OCI-LY3 (cell line): ENCODE data around the gene FBXO36.
"Not testable (repeated sequence)": the region's sequence is repeated elsewhere in the genome, so short reads cannot be mapped to it uniquely, and the experiment has no call there.

Source experiments
- H2AFZ ChIP-seq: fragments of 200-600, 300-600 bp; shearing (Covaris generic); 2 replicates; pipeline ENCODE4 v1.6.0; 2014; ENCODE audit warnings: antibody characterized with exemption, low read depth, low read length
- H3K27ac ChIP-seq: fragments of 200-600, 300-600 bp; sonication (generic); 2 replicates; pipeline ENCODE4 v1.5.1; 2014; ENCODE audit warnings: mild to moderate bottlenecking, low read length, moderate library complexity, mixed read lengths
- H3K27me3 ChIP-seq: fragments of 200-600, 300-600 bp; sonication (generic); 2 replicates; pipeline ENCODE4 v1.6.1; 2014; ENCODE audit warnings: low read depth, low read length, mixed read lengths
- H3K36me3 ChIP-seq: fragments of 200-600, 300-600 bp; sonication (generic); replicated peaks from 2 replicates; pipeline ENCODE3; 2014; ENCODE audit warnings: low read depth, low read length, mixed read lengths
- H3K4me1 ChIP-seq: fragments of 300-600, 200-600 bp; sonication (generic); 2 replicates; pipeline ENCODE4 v1.6.1; 2014; ENCODE audit warnings: low read length, mixed read lengths
- H3K4me2 ChIP-seq: fragments of 200-600, 300-600 bp; sonication (generic); 2 replicates; pipeline ENCODE4 v1.6.1; 2014; ENCODE audit warnings: low read length, mixed read lengths
- H3K4me3 ChIP-seq: fragments of 300-600, 200-600 bp; sonication (generic); 2 replicates; pipeline ENCODE4 v1.5.1; 2014; ENCODE audit warnings: antibody characterized with exemption, mild to moderate bottlenecking, low read length, moderate library complexity
- H3K79me2 ChIP-seq: fragments of 300-600, 200-600 bp; shearing (Covaris generic); 2 replicates; pipeline ENCODE4 v1.6.1; 2014; ENCODE audit warnings: mild to moderate bottlenecking, low read length, mixed read lengths
- H3K9ac ChIP-seq: fragments of 300-600, 200-600 bp; shearing (Covaris generic); 2 replicates; pipeline ENCODE4 v1.6.0; 2014; ENCODE audit warnings: mild to moderate bottlenecking, low read length, moderate library complexity
- H3K9me3 ChIP-seq: fragments of 200-600, 300-600 bp; shearing (Covaris generic); 2 replicates; pipeline ENCODE4 v1.6.1; 2014; ENCODE audit warnings: low read length, mixed read lengths; ENCODE audit not compliant: insufficient read depth
- H4K20me1 ChIP-seq: fragments of 200-600, 300-600 bp; sonication (generic); 2 replicates; pipeline ENCODE4 v1.6.1; 2016; ENCODE audit warnings: low read length, mixed read lengths; ENCODE audit not compliant: insufficient read depth
- EZH2phosphoT487 ChIP-seq: fragments of 200-600 bp; shearing (Covaris generic); IDR thresholded peaks from 2 replicates; pipeline ENCODE4 v1.6.1; 2018; ENCODE audit warnings: antibody characterized with exemption, mixed run types, low read depth
- TF ChIP-seq, protein P1 (sequence below): fragments of 200-600, 300-600 bp; sonication (generic); IDR thresholded peaks from 2 replicates; pipeline ENCODE4 v1.5.1; 2014; ENCODE audit warnings: antibody characterized with exemption, low read length, low read depth

The FBXO36 gene

DNA sequence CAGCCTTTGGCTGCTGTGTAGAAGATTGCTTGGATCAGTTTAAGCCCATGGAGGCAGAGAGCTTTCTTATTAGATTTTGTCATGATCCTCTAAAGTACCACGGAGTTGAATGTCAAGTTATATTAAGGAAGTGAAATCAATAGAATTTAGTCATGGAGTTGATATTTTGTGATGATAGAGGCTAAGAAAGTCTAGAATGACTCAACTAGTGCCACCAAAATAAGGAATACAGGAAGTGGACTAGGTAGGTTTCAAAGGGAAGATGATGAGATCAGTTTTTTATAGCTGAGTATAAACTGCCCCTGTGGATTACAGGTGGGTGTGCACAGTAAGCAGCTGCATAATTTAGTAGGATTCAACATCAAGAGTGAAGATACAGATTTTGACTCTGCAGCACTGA is 25.2 kb downstream of the FBXO36 start:
- Histone ChIP-seq H3K27me3 (no peaks in the 10 kb centered on the region), H3K4me2 (peak overlapping the region; percentile 59), H4K20me1 (0 out of 2 replicates have a peak, but pooled peaks cover 3% of the 10 kb centered on the region), H3K79me2 (no peaks in the 10 kb centered on the region), H2AFZ (no peak overlapping the region), H3K4me1 (peaks cover 34% of the 10 kb centered on the region), H3K36me3 (no peaks in the 10 kb centered on the region), H3K9ac (no peak overlapping the region), H3K27ac (no peak overlapping the region; the same call in 1 of the 2 replicates), H3K4me3 (peak overlapping the region; percentile 37; the same call in 1 of the 2 replicates), H3K9me3 (no peaks in the 10 kb centered on the region)
- TF ChIP-seq, protein P1, sequence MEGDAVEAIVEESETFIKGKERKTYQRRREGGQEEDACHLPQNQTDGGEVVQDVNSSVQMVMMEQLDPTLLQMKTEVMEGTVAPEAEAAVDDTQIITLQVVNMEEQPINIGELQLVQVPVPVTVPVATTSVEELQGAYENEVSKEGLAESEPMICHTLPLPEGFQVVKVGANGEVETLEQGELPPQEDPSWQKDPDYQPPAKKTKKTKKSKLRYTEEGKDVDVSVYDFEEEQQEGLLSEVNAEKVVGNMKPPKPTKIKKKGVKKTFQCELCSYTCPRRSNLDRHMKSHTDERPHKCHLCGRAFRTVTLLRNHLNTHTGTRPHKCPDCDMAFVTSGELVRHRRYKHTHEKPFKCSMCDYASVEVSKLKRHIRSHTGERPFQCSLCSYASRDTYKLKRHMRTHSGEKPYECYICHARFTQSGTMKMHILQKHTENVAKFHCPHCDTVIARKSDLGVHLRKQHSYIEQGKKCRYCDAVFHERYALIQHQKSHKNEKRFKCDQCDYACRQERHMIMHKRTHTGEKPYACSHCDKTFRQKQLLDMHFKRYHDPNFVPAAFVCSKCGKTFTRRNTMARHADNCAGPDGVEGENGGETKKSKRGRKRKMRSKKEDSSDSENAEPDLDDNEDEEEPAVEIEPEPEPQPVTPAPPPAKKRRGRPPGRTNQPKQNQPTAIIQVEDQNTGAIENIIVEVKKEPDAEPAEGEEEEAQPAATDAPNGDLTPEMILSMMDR = no peak
- no peak for TF ChIP-seq EZH2phosphoT487

DNA sequence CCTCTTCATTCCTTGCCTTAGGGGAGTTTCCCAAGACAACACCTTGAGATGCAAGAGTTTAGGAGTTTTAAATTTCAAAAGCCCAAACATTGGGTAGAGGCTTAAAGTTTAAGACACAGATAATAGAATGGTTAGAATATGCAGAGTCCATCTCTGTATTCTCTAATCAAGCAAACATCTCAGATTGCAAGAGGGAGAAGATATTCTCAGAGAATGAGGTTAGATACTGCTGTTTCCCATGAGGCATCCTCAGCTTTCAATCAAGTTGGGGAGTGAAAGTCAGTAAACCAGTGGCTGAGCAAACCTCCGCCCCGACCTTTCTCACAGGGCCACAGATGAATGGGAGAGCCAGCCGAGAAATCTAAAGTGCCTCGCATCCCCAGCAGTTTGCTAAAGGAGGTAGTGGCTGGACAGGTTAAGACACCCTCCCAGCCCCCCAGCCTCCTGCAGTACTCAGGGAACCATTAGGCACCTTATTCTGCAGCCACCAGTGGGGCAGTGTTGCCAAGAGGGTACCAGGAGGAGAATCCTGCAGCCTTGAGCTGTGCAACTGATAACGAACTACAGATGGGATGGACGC is 30.0 kb downstream of the FBXO36 start:
- H3K9ac ChIP-seq = no peak overlapping the region
- no peak overlapping the region for H3K4me3 ChIP-seq
- H3K27me3 ChIP-seq = no peaks in the 10 kb centered on the region
- peaks cover 12% of the 10 kb centered on the region for H3K4me1 ChIP-seq
- no peak overlapping the region for H2AFZ ChIP-seq
- H3K4me2 ChIP-seq = no peak overlapping the region
- H3K36me3 ChIP-seq = no peaks in the 10 kb centered on the region
- TF ChIP-seq EZH2phosphoT487 = no peak
- TF ChIP-seq, protein P1 = no peak
- no peaks in the 10 kb centered on the region for H4K20me1 ChIP-seq
- H3K9me3 ChIP-seq = no peaks in the 10 kb centered on the region
- H3K27ac ChIP-seq = no peak overlapping the region
- H3K79me2 ChIP-seq = no peaks in the 10 kb centered on the region

DNA sequence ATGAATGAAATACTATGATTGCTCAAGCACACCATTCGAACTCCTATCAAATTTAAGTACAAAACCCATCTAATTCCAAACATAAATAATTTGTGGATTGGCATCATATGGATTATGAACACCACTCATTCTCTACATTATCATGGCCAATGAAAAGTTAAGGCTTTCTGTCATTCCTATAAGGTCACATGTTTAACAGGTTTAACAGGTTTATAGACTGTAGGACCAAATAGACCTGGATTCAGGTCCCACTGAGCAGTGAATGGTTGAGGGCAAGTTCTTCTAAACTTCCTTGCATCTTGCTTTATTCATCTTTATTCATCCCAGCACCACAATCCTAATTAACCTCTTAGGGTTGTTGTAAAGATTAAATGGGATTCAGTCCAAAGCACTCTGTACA is 33.4 kb downstream of the FBXO36 start:
- H3K4me1 ChIP-seq = no peaks in the 10 kb centered on the region
- no peak overlapping the region for H2AFZ ChIP-seq
- no peaks in the 10 kb centered on the region for H3K9me3 ChIP-seq
- no peak overlapping the region for H3K4me2 ChIP-seq
- no peaks in the 10 kb centered on the region for H4K20me1 ChIP-seq
- no peak overlapping the region for H3K4me3 ChIP-seq
- no peaks in the 10 kb centered on the region for H3K79me2 ChIP-seq
- no peak overlapping the region for H3K27ac ChIP-seq
- H3K9ac ChIP-seq = no peak overlapping the region
- TF ChIP-seq, protein P1 = no peak
- no peaks in the 10 kb centered on the region for H3K36me3 ChIP-seq
- H3K27me3 ChIP-seq = no peaks in the 10 kb centered on the region

DNA sequence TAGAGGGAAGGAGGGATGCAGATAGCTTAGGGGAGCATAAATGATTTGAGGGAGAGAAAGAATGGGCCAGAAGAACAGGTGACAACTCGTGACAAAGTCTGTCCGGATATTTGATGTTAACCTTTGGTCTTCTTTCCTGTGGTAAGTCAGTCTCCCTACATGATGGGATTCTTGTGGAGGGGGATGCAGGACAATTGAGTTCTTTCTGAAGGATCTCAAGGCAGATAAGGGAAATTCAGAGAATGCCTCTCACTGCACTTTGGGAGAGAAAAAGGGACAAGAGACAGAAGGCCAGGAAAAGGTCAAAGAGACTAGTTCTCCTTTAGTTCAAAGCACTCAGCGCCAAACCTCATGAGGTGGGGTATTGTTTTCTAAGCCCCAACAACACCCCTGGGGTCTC is 34.2 kb downstream of the FBXO36 start:
- Histone ChIP-seq H3K9me3 (no peaks in the 10 kb centered on the region), H3K4me1 (no peaks in the 10 kb centered on the region), H2AFZ (no peak overlapping the region), H3K9ac (no peak overlapping the region), H3K27ac (no peak overlapping the region), H3K79me2 (no peaks in the 10 kb centered on the region), H3K36me3 (no peaks in the 10 kb centered on the region), H4K20me1 (no peaks in the 10 kb centered on the region), H3K27me3 (no peaks in the 10 kb centered on the region), H3K4me2 (no peak overlapping the region), H3K4me3 (no peak overlapping the region)
- TF ChIP-seq, protein P1 = no peak
- no peak for TF ChIP-seq EZH2phosphoT487

DNA sequence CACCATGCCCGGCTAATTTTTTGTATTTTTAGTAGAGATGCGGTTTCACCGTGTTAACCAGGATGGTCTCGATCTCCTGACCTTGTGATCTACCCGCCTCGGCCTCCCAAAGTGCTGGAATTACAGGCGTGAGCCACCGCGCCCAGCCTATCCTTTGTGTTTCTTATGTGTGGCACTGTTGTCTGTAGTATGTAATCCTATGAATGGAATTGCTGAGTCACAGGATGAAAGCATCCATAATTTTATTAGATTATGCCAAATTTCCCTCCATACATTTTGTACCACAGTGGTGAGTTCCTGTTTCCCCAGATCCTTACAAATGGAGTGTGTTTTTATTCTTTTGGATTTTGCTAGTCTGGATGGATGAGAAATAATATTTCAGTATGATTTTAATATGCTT is 41.3 kb downstream of the FBXO36 start:
- H3K79me2 ChIP-seq, H3K27ac ChIP-seq, H3K36me3 ChIP-seq, H2AFZ ChIP-seq, H3K9ac ChIP-seq, H3K4me1 ChIP-seq, H3K27me3 ChIP-seq, H3K4me2 ChIP-seq, H4K20me1 ChIP-seq, H3K4me3 ChIP-seq, H3K9me3 ChIP-seq: not testable (repeated sequence)
